GM23248 (cell line): Measurements from ENCODE around the gene MGAT3. TPM values are rescaled to one million over a fixed set of nuclear protein-coding genes. Genes with fewer than 3 reads are reported as not detected.

Source experiments
- DNase-seq: peaks from one replicate; pipeline ENCODE4 v3.0.0-alpha.2; 2015
- H2AFZ ChIP-seq: fragments of 200-600 bp; sonication (generic); 2 replicates; pipeline ENCODE4 v1.6.1; 2016; ENCODE audit warnings: antibody characterized with exemption
- H3F3A ChIP-seq: fragments of 200-600 bp; sonication (generic); 2 replicates; pipeline ENCODE4 v1.6.1; 2016; ENCODE audit warnings: mild to moderate bottlenecking, antibody characterized with exemption, mixed run types; ENCODE audit not compliant: insufficient read depth
- H3K27ac ChIP-seq: fragments of 200-600 bp; sonication (generic); 2 replicates; pipeline ENCODE4 v1.5.1; 2016; ENCODE audit warnings: mild to moderate bottlenecking
- H3K27me3 ChIP-seq: fragments of 200-600 bp; sonication (generic); replicated peaks from 2 replicates; pipeline ENCODE4 v1.6.1; 2016; ENCODE audit warnings: mild to moderate bottlenecking; ENCODE audit not compliant: insufficient read depth
- H3K36me3 ChIP-seq: fragments of 200-600 bp; sonication (generic); 2 replicates; pipeline ENCODE4 v1.6.1; 2016; ENCODE audit warnings: low read depth, mild to moderate bottlenecking
- H3K4me1 ChIP-seq: fragments of 200-600 bp; sonication (generic); 2 replicates; pipeline ENCODE4 v1.6.1; 2016; ENCODE audit warnings: mild to moderate bottlenecking; ENCODE audit not compliant: insufficient read depth
- H3K4me2 ChIP-seq: fragments of 200-600 bp; sonication (generic); one replicate; pipeline ENCODE4 v1.6.1; 2016; ENCODE audit warnings: mild to moderate bottlenecking; ENCODE audit not compliant: unreplicated experiment
- H3K4me3 ChIP-seq: fragments of 200-600 bp; sonication (generic); 2 replicates; pipeline ENCODE4 v1.5.1; 2016; ENCODE audit warnings: mild to moderate bottlenecking
- H3K79me2 ChIP-seq: fragments of 200-600 bp; sonication (generic); 2 replicates; pipeline ENCODE4 v1.6.1; 2016; ENCODE audit warnings: mild to moderate bottlenecking; ENCODE audit not compliant: insufficient read depth
- H3K9ac ChIP-seq: fragments of 200-600 bp; sonication (generic); 2 replicates; pipeline ENCODE4 v1.6.1; 2016; ENCODE audit warnings: mild to moderate bottlenecking
- H3K9me2 ChIP-seq: fragments of 200-600 bp; sonication (generic); 2 replicates; pipeline ENCODE4 v1.6.1; 2016; ENCODE audit warnings: mixed run types, mild to moderate bottlenecking, moderate library complexity; ENCODE audit not compliant: insufficient read depth
- H3K9me3 ChIP-seq: fragments of 200-600 bp; sonication (generic); one replicate; pipeline ENCODE4 v1.6.1; 2017; ENCODE audit warnings: low read depth
- H4K20me1 ChIP-seq: fragments of 200-600 bp; sonication (generic); 2 replicates; pipeline ENCODE4 v1.6.0; 2016; ENCODE audit not compliant: insufficient read depth
- EZH2 ChIP-seq: fragments of 200-600 bp; sonication (generic); IDR thresholded peaks from 2 replicates; pipeline ENCODE4 v1.6.1; 2018; ENCODE audit warnings: antibody characterized with exemption, mild to moderate bottlenecking; ENCODE audit not compliant: insufficient read depth, poor library complexity, severe bottlenecking
- EZH2phosphoT487 ChIP-seq: fragments of 200-600 bp; sonication (generic); IDR thresholded peaks from 2 replicates; pipeline ENCODE4 v1.6.1; 2018; ENCODE audit warnings: antibody characterized with exemption, moderate library complexity, mild to moderate bottlenecking, low read depth; ENCODE audit not compliant: insufficient read depth
- WGBS, 2 experiments: methylation state at CpG; one replicate each; pipeline ENCODE4 v1.1.6; 2015 to 2017; ENCODE audit warnings: low lambda C conversion rate in 2 of 2, low coverage in 1 of 2; ENCODE audit errors: missing lambda C conversion rate in 2 of 2; 5-methylcytosine and 5-hydroxymethylcytosine counted together
- in situ Hi-C: fragments of 300-500 bp; cut with MboI; formaldehyde crosslinking; loops from 2 replicates; pipeline ENCODE4 v1.15.0; 2020
- polyA plus RNA-seq: library from polyadenylated mRNA; unstranded; fragments of >200 nt; fragmentation: Nextera tagmentation; extraction: Ambion mirVana; gene quantifications from 2 replicates; pipeline ENCODE4 v1.2.1, GENCODE V29; 2016
- total RNA-seq: library from RNA; depleted of rRNA; stranded (reverse); fragments of >200 nt; shearing (Covaris generic); gene quantifications from 2 replicates; pipeline ENCODE4 v1.2.3, GENCODE V29; 2014

Gene MGAT3
- total and polyA plus RNA-seq, 2 experiments from 2014 or later, result not detected

GRCh38 chr22:39522567-39523300 lies 65.9 kb downstream of the MGAT3 start:
- 5% methylated on average over 14 of the region's 14 CpGs for WGBS, 2 experiments
- no peaks in the 10 kb centered on the region for H3K27me3 ChIP-seq
- H3K79me2 ChIP-seq, result peaks cover 43% of the 10 kb centered on the region
- in situ Hi-C loops, result no loop called here
- H2AFZ ChIP-seq, result no peak overlapping the region
- peaks cover 14% of the 10 kb centered on the region; the same call in 1 of the 2 replicates for H4K20me1 ChIP-seq
- H3K27ac ChIP-seq, result peak overlapping the region; percentile 96
- H3K9me2 ChIP-seq, result no peaks in the 10 kb centered on the region
- H3K4me2 ChIP-seq, result peak overlapping the region; percentile 99
- peak overlapping the region; percentile 99 for H3K9ac ChIP-seq
- H3K9me3 ChIP-seq, result no peaks in the 10 kb centered on the region
- TF ChIP-seq EZH2 (no peak), EZH2phosphoT487 (no peak)
- peaks cover 64% of the 10 kb centered on the region for H3F3A ChIP-seq
- H3K4me3 ChIP-seq, result peak overlapping the region; percentile 86
- peaks cover 20% of the 10 kb centered on the region for H3K4me1 ChIP-seq
- peak; percentile 92 for DNase-seq
- peaks cover 16% of the 10 kb centered on the region for H3K36me3 ChIP-seq

- Histone ChIP-seq H3F3A (peaks cover 49% of the 10 kb centered on the region), H2AFZ (no peak overlapping the region), H3K79me2 (peaks cover 38% of the 10 kb centered on the region), H3K4me2 (no peak overlapping the region), H3K27me3 (no peaks in the 10 kb centered on the region), H3K36me3 (peaks cover 16% of the 10 kb centered on the region), H3K9ac (no peak overlapping the region), H4K20me1 (peaks cover 14% of the 10 kb centered on the region; the same call in 1 of the 2 replicates), H3K27ac (peak overlapping the region; percentile 96), H3K4me3 (no peak overlapping the region), H3K9me3 (no peaks in the 10 kb centered on the region), H3K4me1 (peaks cover 6% of the 10 kb centered on the region), H3K9me2 (no peaks in the 10 kb centered on the region)
- 73 to 74% methylated on average over 13 of the region's 13 CpGs for WGBS, 2 experiments
- in situ Hi-C loops, result no loop called here
- TF ChIP-seq EZH2 (no peak), EZH2phosphoT487 (no peak)
- peak; percentile 39 for DNase-seq
Measured at GRCh38 chr22:39524089-39524752, 67.4 kb downstream of the MGAT3 start.

DNA sequence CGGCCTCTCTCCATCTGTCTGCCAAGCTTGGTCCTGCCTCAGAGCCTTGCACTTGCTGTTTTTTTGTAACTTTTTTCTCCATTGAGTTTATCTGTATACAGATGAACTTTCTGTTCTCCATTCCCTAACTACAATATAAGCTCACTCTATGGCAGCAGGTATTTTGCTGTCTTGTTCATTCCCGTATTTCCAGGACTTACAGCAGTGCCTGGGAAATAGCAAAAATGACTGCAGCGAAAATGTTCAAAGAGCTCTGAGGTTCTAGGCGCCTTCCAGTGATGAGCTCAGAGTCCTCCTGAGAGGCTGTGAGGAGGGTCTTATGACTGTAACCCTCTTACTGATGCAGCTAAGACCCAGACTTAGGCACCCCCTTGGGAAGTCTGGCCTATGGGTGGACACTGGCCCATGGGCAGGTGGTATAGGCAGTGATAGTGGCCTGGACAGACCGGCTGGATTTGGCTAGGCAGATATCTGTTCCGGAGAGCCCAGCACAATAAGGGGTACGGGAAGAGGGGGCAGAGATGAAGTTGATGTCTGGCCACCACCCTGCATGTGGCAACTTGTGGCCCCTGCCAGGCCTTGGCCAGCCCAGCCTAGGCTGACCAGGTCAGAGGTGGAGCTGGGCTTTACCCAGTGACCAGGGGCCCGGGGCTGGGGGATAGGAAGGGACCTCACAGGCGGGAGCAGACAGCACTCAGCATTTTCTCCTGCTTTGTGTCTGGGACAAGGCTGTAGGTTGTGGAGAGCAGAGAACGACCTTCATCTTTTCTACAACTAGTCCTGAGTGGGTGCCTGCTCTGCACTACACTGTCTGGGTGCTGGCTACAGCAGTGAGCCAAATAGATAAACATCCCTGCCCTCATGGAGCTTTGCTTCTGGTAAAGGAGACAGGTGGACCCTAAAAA lies 68.2 kb downstream of the MGAT3 start:
- Histone ChIP-seq H3K9me2 (no peaks in the 10 kb centered on the region), H3K36me3 (peaks cover 18% of the 10 kb centered on the region), H3K27me3 (no peaks in the 10 kb centered on the region), H3K4me2 (no peak overlapping the region), H3K79me2 (peaks cover 46% of the 10 kb centered on the region), H2AFZ (no peak overlapping the region), H3K9ac (no peak overlapping the region), H3K4me3 (no peak overlapping the region), H4K20me1 (peaks cover 14% of the 10 kb centered on the region; the same call in 1 of the 2 replicates), H3K4me1 (peaks cover 5% of the 10 kb centered on the region; the same call in 1 of the 2 replicates), H3K27ac (peak overlapping the region; percentile 96; the same call in 1 of the 2 replicates), H3K9me3 (no peaks in the 10 kb centered on the region), H3F3A (peaks cover 46% of the 10 kb centered on the region)
- in situ Hi-C loops, result no loop called here
- DNase-seq, result no peak
- WGBS, 2 experiments, result 69 to 75% methylated on average over 10 of the region's 10 CpGs
- no peak for TF ChIP-seq EZH2
- TF ChIP-seq EZH2phosphoT487, result no peak

- Histone ChIP-seq H3K4me1 (peaks cover 9% of the 10 kb centered on the region), H3K9me2 (no peaks in the 10 kb centered on the region), H3K9ac (no peak overlapping the region), H3K36me3 (peaks cover 19% of the 10 kb centered on the region), H3K27me3 (no peaks in the 10 kb centered on the region), H4K20me1 (peaks cover 14% of the 10 kb centered on the region; the same call in 1 of the 2 replicates), H2AFZ (no peak overlapping the region), H3K4me3 (no peak overlapping the region), H3K79me2 (peaks cover 50% of the 10 kb centered on the region), H3K9me3 (no peaks in the 10 kb centered on the region), H3F3A (peaks cover 46% of the 10 kb centered on the region), H3K27ac (0 out of 2 replicates have a peak overlapping the region, but pooled peaks have one; percentile 96), H3K4me2 (no peak overlapping the region)
- TF ChIP-seq EZH2phosphoT487, result no peak
- TF ChIP-seq EZH2, result no peak
- WGBS, 2 experiments, result 96 to 98% methylated on average over 4 of the region's 4 CpGs
- no peak for DNase-seq
- in situ Hi-C loops, result no loop called here
Measured at GRCh38 chr22:39525658-39525975, 68.8 kb downstream of the MGAT3 start.
